Measurements from ENCODE around the gene VPS18.

DNA sequence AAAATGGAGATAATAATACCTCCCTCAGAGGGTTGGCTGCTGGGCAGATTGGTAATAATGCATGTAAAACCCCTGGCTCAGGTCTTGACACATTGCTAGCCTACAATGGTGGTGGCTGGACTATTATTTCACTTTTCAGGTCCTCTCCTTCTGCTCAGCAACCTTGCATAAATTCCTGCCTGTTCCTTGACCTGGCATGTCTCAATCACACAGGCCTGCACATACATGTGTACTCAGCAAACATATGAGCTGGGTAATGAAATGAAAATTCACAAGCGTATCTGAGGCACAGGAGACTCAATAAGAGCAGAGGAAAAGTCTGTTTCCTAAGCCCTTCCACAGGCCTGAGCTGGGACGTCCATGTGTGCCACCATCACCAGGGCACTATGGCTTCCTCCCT is 17.4 kb downstream of the VPS18 start:
- TF ChIP-seq EZH2phosphoT487 (conservative IDR thresholded peaks at IDR 0.05; ENCODE audit: low read length): no peak
- TF ChIP-seq, protein P1, sequence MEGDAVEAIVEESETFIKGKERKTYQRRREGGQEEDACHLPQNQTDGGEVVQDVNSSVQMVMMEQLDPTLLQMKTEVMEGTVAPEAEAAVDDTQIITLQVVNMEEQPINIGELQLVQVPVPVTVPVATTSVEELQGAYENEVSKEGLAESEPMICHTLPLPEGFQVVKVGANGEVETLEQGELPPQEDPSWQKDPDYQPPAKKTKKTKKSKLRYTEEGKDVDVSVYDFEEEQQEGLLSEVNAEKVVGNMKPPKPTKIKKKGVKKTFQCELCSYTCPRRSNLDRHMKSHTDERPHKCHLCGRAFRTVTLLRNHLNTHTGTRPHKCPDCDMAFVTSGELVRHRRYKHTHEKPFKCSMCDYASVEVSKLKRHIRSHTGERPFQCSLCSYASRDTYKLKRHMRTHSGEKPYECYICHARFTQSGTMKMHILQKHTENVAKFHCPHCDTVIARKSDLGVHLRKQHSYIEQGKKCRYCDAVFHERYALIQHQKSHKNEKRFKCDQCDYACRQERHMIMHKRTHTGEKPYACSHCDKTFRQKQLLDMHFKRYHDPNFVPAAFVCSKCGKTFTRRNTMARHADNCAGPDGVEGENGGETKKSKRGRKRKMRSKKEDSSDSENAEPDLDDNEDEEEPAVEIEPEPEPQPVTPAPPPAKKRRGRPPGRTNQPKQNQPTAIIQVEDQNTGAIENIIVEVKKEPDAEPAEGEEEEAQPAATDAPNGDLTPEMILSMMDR (IDR thresholded peaks at IDR 0.05; ENCODE audit: insufficient read depth, low read length, poor library complexity, severe bottlenecking): no peak
